Measurements from ENCODE around the gene ARHGAP30. TPM values are rescaled to one million over a fixed set of nuclear protein-coding genes. Genes with fewer than 3 reads are reported as not detected.

ARHGAP30 gene
- total and polyA plus RNA-seq, 2 of the 4 experiments (the other 2 are of a cell fraction) = 0.02 TPM; not detected in 1

DNA sequence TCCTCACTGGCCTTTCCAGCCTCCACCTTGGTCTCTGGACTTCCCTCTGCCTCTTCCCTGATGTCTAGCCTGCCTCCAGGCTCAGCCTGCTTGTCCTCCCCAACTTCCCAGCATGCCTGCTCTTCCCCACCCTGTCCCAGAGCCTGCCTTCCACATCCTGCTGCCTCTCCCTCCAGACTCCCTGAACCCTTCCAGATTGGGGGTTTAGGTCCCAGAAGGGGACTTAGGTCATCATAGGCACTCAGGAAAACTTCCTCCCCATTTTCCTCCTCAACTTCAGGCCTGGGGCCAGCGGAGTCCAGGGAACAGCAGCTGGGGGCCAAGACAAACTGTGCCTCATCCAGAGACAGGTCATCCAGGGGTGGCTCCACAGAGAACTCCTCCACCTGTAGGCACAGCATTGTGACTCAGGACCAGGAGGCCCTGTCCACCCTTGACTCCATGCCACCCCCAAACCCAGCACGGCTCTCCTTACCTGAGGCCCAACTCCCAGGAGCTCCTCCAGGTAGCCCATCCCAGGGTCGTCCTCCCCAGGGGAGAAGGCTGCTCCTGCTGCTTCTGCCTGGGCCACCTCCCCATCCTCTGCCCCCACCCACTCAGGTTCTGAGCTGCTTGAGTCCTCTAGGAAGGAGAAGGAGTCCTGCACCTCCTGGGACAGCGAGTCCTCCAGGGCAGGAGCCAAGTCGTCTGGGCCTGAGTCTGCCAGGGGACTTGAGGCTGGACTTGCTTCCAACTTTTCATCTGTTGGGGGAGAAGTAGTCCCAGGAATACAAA, 20.6 kb downstream of the ARHGAP30 start:
- ATAC-seq (ENCODE audit: low read depth) (no peak), DNase-seq (no peak)
- Histone ChIP-seq H2BK5ac (ENCODE audit: low read depth, low read length, poor library complexity, severe bottlenecking) (no peak overlapping the region), H2AFZ (replicated peaks; ENCODE audit: low read length, poor library complexity) (no peak overlapping the region), H3K4me3 (ENCODE audit: insufficient read depth, low read depth, low read length) (no peak overlapping the region), H4K8ac (ENCODE audit: low read depth in 2 of 2, low read length in 2 of 2) (no peak overlapping the region), H3K9me3 (ENCODE audit: control insufficient read depth, insufficient read depth, low read length) (no peaks in the 10 kb centered on the region), H3K4me1 (ENCODE audit: control insufficient read depth, insufficient read depth, low read length) (no peaks in the 10 kb centered on the region; the same call in 1 of the 2 replicates), H2BK15ac (ENCODE audit: low read depth, low read length) (no peak overlapping the region), H2BK20ac (ENCODE audit: low read depth, low read length) (no peak overlapping the region), H3K18ac (ENCODE audit: low read depth, low read length) (no peak overlapping the region), H3K27ac (ENCODE audit: insufficient read depth, low read length) (no peak overlapping the region), H2BK120ac (ENCODE audit: low read depth, low read length) (no peak overlapping the region), H3K4ac (ENCODE audit: low read depth, low read length) (no peak overlapping the region), H3K79me1 (ENCODE audit: low read depth in 1 of 2, low read length in 2 of 2) (peaks cover 8 to 15% of the 10 kb centered on the region in 2 experiments; a peak in 3 of 4 replicates), H3K56ac (ENCODE audit: extremely low read depth, insufficient read depth, low read length) (no peak overlapping the region), H3K36me3 (ENCODE audit: control insufficient read depth, insufficient read depth, low read length) (no peaks in the 10 kb centered on the region), H3K14ac (replicated peaks; ENCODE audit: low read depth, low read length) (no peak overlapping the region), H4K20me1 (ENCODE audit: insufficient read depth, low read length) (no peaks in the 10 kb centered on the region), H3K4me2 (ENCODE audit: low read depth, low read length) (no peak overlapping the region), H4K91ac (ENCODE audit: insufficient read depth, low read depth, low read length) (no peak overlapping the region), H3K9me1 (ENCODE audit: insufficient read depth, low read length) (no peaks in the 10 kb centered on the region), H3K27me3 (ENCODE audit: control insufficient read depth, insufficient read depth, low read length) (no peaks in the 10 kb centered on the region), H2AK9ac (replicated peaks; ENCODE audit: low read depth, low read length, poor library complexity) (no peak overlapping the region), H2AK5ac (ENCODE audit: low read depth, low read length) (no peak overlapping the region), H3K23ac (ENCODE audit: low read depth, low read length) (no peak overlapping the region), H3K9ac (ENCODE audit: low read depth, low read length) (no peak overlapping the region), H4K5ac (ENCODE audit: low read depth, low read length) (no peak overlapping the region)
- in situ Hi-C loops (cut with MboI; ENCODE audit: low sequenced_read_pairs) = loop anchor here (5.0 kb wide), 1 partner anchor 52 kb away; no protein-coding TSS in a partner anchor
- CTCF ChIA-PET = no interaction called here
- intact Hi-C loops (cut with micrococcal nuclease) = loop anchor here (5.0 kb wide), 1 partner anchor 33 kb away; no protein-coding TSS in a partner anchor
- BruUV-seq (replicated peaks) = no TSS peak
- dilution Hi-C loops (cut with HindIII; ENCODE audit: low sequenced_read_pairs, unreplicated experiment) = no loop called here
- WGBS, 2 experiments (ENCODE audit: extremely low coverage in 2 of 2, insufficient read length in 1 of 2) = 100% methylated on average over 1 of the region's 5 CpGs; no CpG with 5 or more reads in 1 of the 2 experiments
- POLR2A ChIA-PET (ENCODE audit: unreplicated experiment) = no interaction called here
- TF ChIP-seq MAFK (IDR thresholded peaks at IDR 0.05; ENCODE audit: low read depth, low read length) (no peak), NFE2L2 (IDR thresholded peaks at IDR 0.05; ENCODE audit: low read depth, low read length) (no peak), FOS (IDR thresholded peaks at IDR 0.05; ENCODE audit: low read depth, low read length) (no peak), RCOR1 (IDR thresholded peaks at IDR 0.05; ENCODE audit: insufficient replicate concordance, low read length) (no peak), MXI1 (IDR thresholded peaks at IDR 0.05; ENCODE audit: borderline replicate concordance, low read depth, low read length) (no peak), SMC3 (IDR thresholded peaks at IDR 0.05; ENCODE audit: low read depth, low read length) (no peak), RAD21 (IDR thresholded peaks at IDR 0.05; ENCODE audit: low read length) (no peak), RFX5 (IDR thresholded peaks at IDR 0.05; ENCODE audit: low read depth, low read length) (no peak), CHD1 (IDR thresholded peaks at IDR 0.05; ENCODE audit: low read depth, low read length) (no peak), MAZ (IDR thresholded peaks at IDR 0.05; ENCODE audit: borderline replicate concordance, low read depth, low read length) (no peak), BHLHE40 (IDR thresholded peaks at IDR 0.05; ENCODE audit: low read depth, low read length) (no peak), POLR2A (IDR thresholded peaks at IDR 0.05; ENCODE audit: low read depth, low read length) (no peak), CEBPB (IDR thresholded peaks at IDR 0.05; ENCODE audit: low read depth, low read length) (no peak)
- TF ChIP-seq, protein P1, sequence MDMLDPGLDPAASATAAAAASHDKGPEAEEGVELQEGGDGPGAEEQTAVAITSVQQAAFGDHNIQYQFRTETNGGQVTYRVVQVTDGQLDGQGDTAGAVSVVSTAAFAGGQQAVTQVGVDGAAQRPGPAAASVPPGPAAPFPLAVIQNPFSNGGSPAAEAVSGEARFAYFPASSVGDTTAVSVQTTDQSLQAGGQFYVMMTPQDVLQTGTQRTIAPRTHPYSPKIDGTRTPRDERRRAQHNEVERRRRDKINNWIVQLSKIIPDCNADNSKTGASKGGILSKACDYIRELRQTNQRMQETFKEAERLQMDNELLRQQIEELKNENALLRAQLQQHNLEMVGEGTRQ (IDR thresholded peaks at IDR 0.05; ENCODE audit: low read depth, low read length) = no peak
- TF ChIP-seq, protein P2, sequence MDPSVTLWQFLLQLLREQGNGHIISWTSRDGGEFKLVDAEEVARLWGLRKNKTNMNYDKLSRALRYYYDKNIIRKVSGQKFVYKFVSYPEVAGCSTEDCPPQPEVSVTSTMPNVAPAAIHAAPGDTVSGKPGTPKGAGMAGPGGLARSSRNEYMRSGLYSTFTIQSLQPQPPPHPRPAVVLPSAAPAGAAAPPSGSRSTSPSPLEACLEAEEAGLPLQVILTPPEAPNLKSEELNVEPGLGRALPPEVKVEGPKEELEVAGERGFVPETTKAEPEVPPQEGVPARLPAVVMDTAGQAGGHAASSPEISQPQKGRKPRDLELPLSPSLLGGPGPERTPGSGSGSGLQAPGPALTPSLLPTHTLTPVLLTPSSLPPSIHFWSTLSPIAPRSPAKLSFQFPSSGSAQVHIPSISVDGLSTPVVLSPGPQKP (IDR thresholded peaks at IDR 0.05; ENCODE audit: borderline replicate concordance, low read depth, low read length) = no peak

All from IMR-90 (cell line).